Kidney (tissue), 14 donors: ENCODE results near the gene MIB2. TPM values are rescaled to one million over a fixed set of nuclear protein-coding genes. Genes with fewer than 3 reads are reported as not detected.
A peak's percentile ranks its signal among the peaks of the same experiment; 100 is the strongest.

Experiments
- DNase-seq, 5 donors: peaks; one replicate each; pipeline ENCODE4 v3.0.0-alpha.2; 2013 to 2020
- FAIRE-seq: peaks from 2 replicates; lab custom pipeline; 2012; peaks lifted over from hg19 to GRCh38; lab: Jason Lieb, UNC
- H3K27ac ChIP-seq, 2 donors: one replicate each; pipeline ENCODE4 v1.7.0; 2013; ENCODE audit warnings: low read depth in 2 of 2, low read length in 2 of 2, inconsistent platforms in 1 of 2
- H3K27me3 ChIP-seq: one replicate; pipeline ENCODE4 v1.7.1; 2013; ENCODE audit warnings: low read length, inconsistent platforms; ENCODE audit not compliant: control insufficient read depth, insufficient read depth
- H3K36me3 ChIP-seq, 3 donors: one replicate each; pipeline versions ENCODE4 v1.7.0 to v1.7.1; 2013; ENCODE audit warnings: low read length in 3 of 3, control low read depth in 1 of 3, inconsistent platforms in 1 of 3; ENCODE audit not compliant: insufficient read depth in 3 of 3, control insufficient read depth in 2 of 3
- H3K4me1 ChIP-seq, 3 donors: one replicate each; pipeline versions ENCODE4 v1.7.0 to v1.7.1; 2013; ENCODE audit warnings: low read length in 3 of 3, inconsistent platforms in 1 of 3, low read depth in 1 of 3; ENCODE audit not compliant: control insufficient read depth in 2 of 3, insufficient read depth in 2 of 3
- H3K4me3 ChIP-seq, 3 donors: one replicate each; pipeline versions ENCODE4 v1.7.0 to v1.8.1; 2013; ENCODE audit warnings: low read length in 3 of 3, control low read depth in 1 of 3, inconsistent platforms in 1 of 3
- H3K9ac ChIP-seq, 3 donors: one replicate each; pipeline versions ENCODE4 v1.7.0 to v1.7.1; 2013; ENCODE audit warnings: low read length in 3 of 3, control low read depth in 1 of 3, inconsistent platforms in 1 of 3
- H3K9me3 ChIP-seq, 3 donors: one replicate each; pipeline versions ENCODE4 v1.7.0 to v1.7.1; 2013; ENCODE audit warnings: low read length in 3 of 3, control low read depth in 1 of 3, inconsistent platforms in 1 of 3; ENCODE audit not compliant: control insufficient read depth in 2 of 3, insufficient read depth in 1 of 3
- intact Hi-C: fragments of 100-400 bp; cut with DNase I; formaldehyde crosslinking; loops from one replicate; pipeline ENCODE4 v1.11.1; 2022
- polyA plus RNA-seq: library from polyadenylated mRNA; stranded (reverse); fragments of 350-450 nt; fragmentation: Illumina TruSeq; extraction: RNeasy Lipid Tissue Mini Kit (QIAGEN cat#74804); gene quantifications from one replicate; pipeline ENCODE4 v1.2.3, GENCODE V29; 2014; ENCODE audit warnings: low read depth, low replicate concordance; ENCODE audit not compliant: insufficient read depth
- total RNA-seq: library from RNA; stranded (reverse); fragmentation: NEBNext Ultra II Directional; extraction: Animal tissue kit (Norgen Biotek cat#: 25700); gene quantifications from one replicate; pipeline ENCODE4 v1.2.1, GENCODE V29; 2021
- TF ChIP-seq, protein P1 (sequence below): IDR thresholded peaks from 3 replicates; pipeline ENCODE4 v1.5.1; 2012; ENCODE audit warnings: mild to moderate bottlenecking, moderate library complexity, borderline replicate concordance; ENCODE audit not compliant: insufficient read depth; ENCODE audit errors: extremely low read depth
- donor health status: control.
- donor health status: control.
- donor health status: control.
- donor health status: control.
- donor health status: control.
- donor health status: DM: yes; HTN: yes; CAD: no.
- donor health status: Normal renal cell carcinoma (clear cell type).

Gene MIB2
- total and polyA plus RNA-seq, 2 donors from 2014 or later, result 35.6 to 61.6 TPM

- Histone ChIP-seq H3K27me3 (peaks cover 11% of the 10 kb centered on the region), H3K27ac (no peak within 1 kb of the TSS), H3K36me3 (no peaks in the 10 kb centered on the region), H3K9ac (no peak within 1 kb of the TSS), H3K4me1 (peaks cover 0 to 17% (median 0%) of the 10 kb centered on the region in 3 donors), H3K9me3 (no peaks in the 10 kb centered on the region), H3K4me3 (peak within 1 kb of the TSS in 1 of 3 donors; percentile 37)
- intact Hi-C loops, result no loop called here
- no peak for FAIRE-seq
- TF ChIP-seq, protein P1, sequence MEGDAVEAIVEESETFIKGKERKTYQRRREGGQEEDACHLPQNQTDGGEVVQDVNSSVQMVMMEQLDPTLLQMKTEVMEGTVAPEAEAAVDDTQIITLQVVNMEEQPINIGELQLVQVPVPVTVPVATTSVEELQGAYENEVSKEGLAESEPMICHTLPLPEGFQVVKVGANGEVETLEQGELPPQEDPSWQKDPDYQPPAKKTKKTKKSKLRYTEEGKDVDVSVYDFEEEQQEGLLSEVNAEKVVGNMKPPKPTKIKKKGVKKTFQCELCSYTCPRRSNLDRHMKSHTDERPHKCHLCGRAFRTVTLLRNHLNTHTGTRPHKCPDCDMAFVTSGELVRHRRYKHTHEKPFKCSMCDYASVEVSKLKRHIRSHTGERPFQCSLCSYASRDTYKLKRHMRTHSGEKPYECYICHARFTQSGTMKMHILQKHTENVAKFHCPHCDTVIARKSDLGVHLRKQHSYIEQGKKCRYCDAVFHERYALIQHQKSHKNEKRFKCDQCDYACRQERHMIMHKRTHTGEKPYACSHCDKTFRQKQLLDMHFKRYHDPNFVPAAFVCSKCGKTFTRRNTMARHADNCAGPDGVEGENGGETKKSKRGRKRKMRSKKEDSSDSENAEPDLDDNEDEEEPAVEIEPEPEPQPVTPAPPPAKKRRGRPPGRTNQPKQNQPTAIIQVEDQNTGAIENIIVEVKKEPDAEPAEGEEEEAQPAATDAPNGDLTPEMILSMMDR, result no peak
- DNase-seq, result peak in 2 of 5 donors; percentile 40 to 56
Measured at GRCh38 chr1:1599935-1600860, 15.1 kb upstream of the MIB2 start, which contains the start of gene FNDC10. Gene FNDC10, minus strand, starts transcription at chr1:1600135. Its CDS starts 120 bp downstream, at chr1:1600015.

DNA sequence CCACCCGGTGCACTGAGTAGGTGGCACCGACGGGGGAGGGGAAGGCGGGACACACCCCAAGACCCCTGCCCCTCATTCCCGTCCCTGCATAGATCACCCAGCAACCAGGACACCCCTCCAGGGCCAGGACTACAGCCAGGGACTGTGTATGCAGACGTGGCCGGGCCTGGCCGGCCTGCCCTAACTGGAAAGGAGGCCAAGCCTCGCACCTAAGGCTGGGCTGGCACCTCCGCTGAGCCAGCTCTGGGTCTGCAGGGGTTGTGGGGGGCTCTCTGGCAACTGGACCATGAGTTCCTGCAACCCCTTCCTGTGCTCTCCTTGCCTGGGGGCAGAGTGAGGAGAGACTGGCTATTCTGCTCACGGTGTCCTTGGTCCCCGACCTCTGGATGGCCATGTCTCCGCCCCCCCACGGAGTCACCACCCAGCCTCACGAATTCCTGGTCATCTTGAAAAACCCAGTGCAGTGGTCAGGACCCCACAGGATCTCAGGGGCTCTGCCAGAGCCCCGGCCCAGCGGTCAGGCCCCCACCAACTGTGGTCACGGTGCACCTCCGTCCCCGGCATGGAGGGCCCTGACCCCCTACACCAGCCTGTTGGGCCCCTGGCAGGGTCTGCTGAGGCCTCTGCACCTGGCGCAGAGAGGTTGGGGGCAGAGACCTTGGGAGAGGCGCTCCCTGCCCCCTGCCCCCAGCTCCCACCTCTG, 14.3 kb upstream of the MIB2 start:
- Histone ChIP-seq H3K4me1 (peaks cover 0 to 17% (median 0%) of the 10 kb centered on the region in 3 donors), H3K27ac (no peak overlapping the region), H3K9ac (no peak overlapping the region), H3K27me3 (peaks cover 9% of the 10 kb centered on the region), H3K4me3 (peak overlapping the region in 1 of 3 donors; percentile 37), H3K9me3 (no peaks in the 10 kb centered on the region), H3K36me3 (no peaks in the 10 kb centered on the region)
- no peak for FAIRE-seq
- TF ChIP-seq, protein P1, result no peak
- intact Hi-C loops, result no loop called here
- peak in 1 of 5 donors; percentile 50 for DNase-seq

DNA sequence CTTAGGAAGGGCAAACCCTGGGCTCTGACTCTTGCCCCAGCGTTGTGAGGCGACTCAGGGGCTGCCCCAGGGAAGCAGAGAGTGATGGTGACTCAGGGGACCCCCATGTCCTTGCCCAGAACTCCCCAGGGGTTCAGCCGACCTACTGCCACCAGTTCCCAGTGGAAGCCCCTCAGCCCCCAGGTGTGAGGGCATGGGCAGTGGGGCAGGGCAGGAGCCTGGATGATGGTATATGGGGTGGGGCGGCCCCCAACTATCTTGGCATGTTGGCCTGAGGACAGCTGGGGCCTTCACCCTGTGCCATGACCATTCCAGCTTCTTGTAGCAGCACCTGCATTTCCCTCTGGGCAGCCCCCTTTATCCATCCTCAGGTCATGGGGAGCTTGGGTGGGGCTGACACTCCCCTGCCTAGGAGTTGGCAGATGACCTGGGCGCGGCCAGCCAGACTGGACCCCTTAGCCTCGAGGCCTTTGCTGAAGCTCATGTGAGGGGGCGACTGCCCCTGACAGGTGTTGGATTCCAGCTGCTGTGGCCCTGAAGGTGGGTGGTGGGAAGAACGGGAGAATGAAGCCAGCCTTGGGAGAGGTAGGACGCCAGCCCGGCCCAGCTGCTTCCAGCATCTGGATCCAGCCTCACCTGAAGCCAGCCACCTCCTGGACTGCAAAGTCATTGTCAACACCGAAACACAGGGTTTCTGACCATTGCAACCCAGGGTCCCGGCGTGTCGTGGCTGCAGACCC, 13.6 kb upstream of the MIB2 start:
- no peak for DNase-seq
- Histone ChIP-seq H3K36me3 (no peaks in the 10 kb centered on the region), H3K4me1 (peaks cover 0 to 17% (median 0%) of the 10 kb centered on the region in 3 donors), H3K9me3 (no peaks in the 10 kb centered on the region), H3K9ac (no peak overlapping the region), H3K27me3 (peaks cover 3% of the 10 kb centered on the region), H3K4me3 (no peak overlapping the region), H3K27ac (no peak overlapping the region)
- intact Hi-C loops, result no loop called here
- FAIRE-seq, result no peak
- TF ChIP-seq, protein P1, result no peak
